ENCODE data around the gene DHRS9.

The DHRS9 gene

GRCh38 chr2:169109502-169110409 lies 40.4 kb downstream of the DHRS9 start:
- Histone ChIP-seq H3F3A (ENCODE audit: insufficient read depth) (no peaks in the 10 kb centered on the region), H3K9ac (ENCODE audit: low read length) (no peak overlapping the region), H3K79me2 (ENCODE audit: insufficient read depth, low read length) (no peaks in the 10 kb centered on the region), H3K9me3 (ENCODE audit: insufficient read depth, low read length) (no peaks in the 10 kb centered on the region), H3K9me2 (replicated peaks; ENCODE audit: insufficient read depth, low read length) (no peaks in the 10 kb centered on the region), H3K4me3 (ENCODE audit: insufficient read depth, low read length, poor library complexity, severe bottlenecking) (no peak overlapping the region), H3K4me2 (ENCODE audit: low read depth, low read length, poor library complexity, severe bottlenecking) (no peak overlapping the region), H3K27ac (ENCODE audit: low read depth, low read length) (no peak overlapping the region), H3K27me3 (ENCODE audit: low read length) (no peaks in the 10 kb centered on the region), H4K20me1 (ENCODE audit: low read depth, low read length) (no peaks in the 10 kb centered on the region), H3K36me3 (ENCODE audit: low read length) (no peaks in the 10 kb centered on the region), H2AFZ (ENCODE audit: low read depth, low read length, severe bottlenecking) (no peak overlapping the region)
- TF ChIP-seq CTCF (IDR thresholded peaks at IDR 0.05; ENCODE audit: insufficient read depth, low read length, poor library complexity, severe bottlenecking) (peak; percentile 91), EZH2phosphoT487 (conservative IDR thresholded peaks at IDR 0.05; ENCODE audit: low read length) (no peak)

GRCh38 chr2:169110419-169110818 lies 41.1 kb downstream of the DHRS9 start:
- H3K9ac ChIP-seq (ENCODE audit: low read length) = no peak overlapping the region
- no peaks in the 10 kb centered on the region for H3F3A ChIP-seq (ENCODE audit: insufficient read depth)
- H4K20me1 ChIP-seq (ENCODE audit: low read depth, low read length) = no peaks in the 10 kb centered on the region
- H3K79me2 ChIP-seq (ENCODE audit: insufficient read depth, low read length) = no peaks in the 10 kb centered on the region
- H3K27me3 ChIP-seq (ENCODE audit: low read length) = no peaks in the 10 kb centered on the region
- no peak overlapping the region for H2AFZ ChIP-seq (ENCODE audit: low read depth, low read length, severe bottlenecking)
- no peak overlapping the region for H3K4me2 ChIP-seq (ENCODE audit: low read depth, low read length, poor library complexity, severe bottlenecking)
- no peak overlapping the region for H3K27ac ChIP-seq (ENCODE audit: low read depth, low read length)
- no peak overlapping the region for H3K4me3 ChIP-seq (ENCODE audit: insufficient read depth, low read length, poor library complexity, severe bottlenecking)
- no peaks in the 10 kb centered on the region for H3K9me3 ChIP-seq (ENCODE audit: insufficient read depth, low read length)
- no peaks in the 10 kb centered on the region for H3K9me2 ChIP-seq (replicated peaks; ENCODE audit: insufficient read depth, low read length)
- no peaks in the 10 kb centered on the region for H3K36me3 ChIP-seq (ENCODE audit: low read length)
- no peak for TF ChIP-seq CTCF (IDR thresholded peaks at IDR 0.05; ENCODE audit: insufficient read depth, low read length, poor library complexity, severe bottlenecking)
- TF ChIP-seq EZH2phosphoT487 (conservative IDR thresholded peaks at IDR 0.05; ENCODE audit: low read length) = no peak

- H3K79me2 ChIP-seq (ENCODE audit: insufficient read depth, low read length) = no peaks in the 10 kb centered on the region
- TF ChIP-seq CTCF (IDR thresholded peaks at IDR 0.05; ENCODE audit: insufficient read depth, low read length, poor library complexity, severe bottlenecking) (no peak), EZH2phosphoT487 (conservative IDR thresholded peaks at IDR 0.05; ENCODE audit: low read length) (no peak)
- no peaks in the 10 kb centered on the region for H3K9me2 ChIP-seq (replicated peaks; ENCODE audit: insufficient read depth, low read length)
- H3K36me3 ChIP-seq (ENCODE audit: low read length) = no peaks in the 10 kb centered on the region
- H3K27ac ChIP-seq (ENCODE audit: low read depth, low read length) = no peak overlapping the region
- H4K20me1 ChIP-seq (ENCODE audit: low read depth, low read length) = no peaks in the 10 kb centered on the region
- no peak overlapping the region for H3K4me2 ChIP-seq (ENCODE audit: low read depth, low read length, poor library complexity, severe bottlenecking)
- H3K9ac ChIP-seq (ENCODE audit: low read length) = no peak overlapping the region
- no peak overlapping the region for H2AFZ ChIP-seq (ENCODE audit: low read depth, low read length, severe bottlenecking)
- H3K4me3 ChIP-seq (ENCODE audit: insufficient read depth, low read length, poor library complexity, severe bottlenecking) = no peak overlapping the region
- H3F3A ChIP-seq (ENCODE audit: insufficient read depth) = no peaks in the 10 kb centered on the region
- H3K27me3 ChIP-seq (ENCODE audit: low read length) = no peaks in the 10 kb centered on the region
- H3K9me3 ChIP-seq (ENCODE audit: insufficient read depth, low read length) = no peaks in the 10 kb centered on the region
Measured at GRCh38 chr2:169110916-169111315, 41.6 kb downstream of the DHRS9 start.
